Measurements from ENCODE around the gene ADTRP. TPM values are rescaled to one million over a fixed set of nuclear protein-coding genes. Genes with fewer than 3 reads are reported as not detected.

ADTRP gene
- total RNA-seq, 1 donor from 2014 or later = not detected

DNA sequence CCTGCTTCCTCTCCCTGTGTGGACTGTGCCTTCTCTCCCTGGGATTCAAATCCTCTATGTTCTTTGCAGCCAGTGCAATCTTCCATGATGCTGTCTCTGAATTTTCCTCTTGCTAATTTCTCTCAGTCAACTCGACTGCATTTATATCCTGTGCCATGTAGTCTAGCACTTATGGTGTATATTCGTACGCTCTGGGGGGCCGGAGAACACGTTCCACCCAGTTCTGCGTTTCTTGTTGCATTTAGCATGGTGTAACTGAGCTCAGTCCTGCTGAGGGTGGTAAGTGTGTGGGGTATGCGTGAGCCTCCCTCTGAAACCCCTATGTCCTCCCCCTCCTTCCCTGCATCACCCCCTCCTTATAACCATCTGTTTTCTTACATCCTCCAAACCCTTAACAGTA lies 42.0 kb downstream of the ADTRP start:
- Mint-ChIP-seq H3K27ac (ENCODE audit: unreplicated experiment) (no peak overlapping the region), H3K36me3 (ENCODE audit: unreplicated experiment) (no peaks in the 10 kb centered on the region)

DNA sequence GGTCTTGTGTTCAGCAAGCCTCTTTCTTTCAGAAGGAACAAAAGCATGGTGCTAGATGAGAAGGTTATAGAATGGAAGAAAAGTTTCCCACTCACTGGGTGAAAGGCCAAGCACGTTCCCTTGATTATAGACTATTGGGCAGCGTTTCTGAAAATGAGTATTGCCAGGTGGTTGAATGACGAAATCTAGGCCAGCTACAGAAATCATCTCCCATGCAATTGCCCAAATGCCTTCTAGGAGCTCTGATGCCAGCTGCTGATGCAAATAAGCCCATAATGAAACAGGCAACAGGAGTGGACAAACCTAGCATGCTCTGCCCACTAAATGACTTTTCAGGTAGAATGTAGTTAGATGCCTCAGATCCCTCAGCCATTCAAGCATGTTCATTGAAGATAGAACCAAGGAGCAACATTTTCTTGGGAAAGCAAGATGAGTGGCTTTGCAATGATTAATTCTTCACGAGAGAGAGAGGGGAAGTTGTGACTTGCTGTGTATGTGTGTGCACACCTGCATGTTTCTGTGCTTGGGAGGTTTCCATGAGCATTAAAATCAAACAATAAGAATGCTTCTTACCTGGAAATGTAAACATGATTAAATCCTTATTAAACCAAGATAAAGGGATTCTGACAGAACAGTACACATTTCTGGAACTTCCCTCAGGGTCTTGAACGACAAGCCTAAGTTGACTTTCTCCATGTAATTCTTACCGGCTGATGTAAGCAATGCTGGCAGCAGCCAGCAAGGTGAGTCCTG lies 43.6 kb downstream of the ADTRP start:
- DNase-seq (ENCODE audit: extremely low spot score, unreplicated experiment) = no peak
- peaks cover 40% of the 10 kb centered on the region for H3K4me1 Mint-ChIP-seq (ENCODE audit: unreplicated experiment)
- no peaks in the 10 kb centered on the region for H3K36me3 Mint-ChIP-seq (ENCODE audit: unreplicated experiment)
- TF ChIP-seq, protein P1, sequence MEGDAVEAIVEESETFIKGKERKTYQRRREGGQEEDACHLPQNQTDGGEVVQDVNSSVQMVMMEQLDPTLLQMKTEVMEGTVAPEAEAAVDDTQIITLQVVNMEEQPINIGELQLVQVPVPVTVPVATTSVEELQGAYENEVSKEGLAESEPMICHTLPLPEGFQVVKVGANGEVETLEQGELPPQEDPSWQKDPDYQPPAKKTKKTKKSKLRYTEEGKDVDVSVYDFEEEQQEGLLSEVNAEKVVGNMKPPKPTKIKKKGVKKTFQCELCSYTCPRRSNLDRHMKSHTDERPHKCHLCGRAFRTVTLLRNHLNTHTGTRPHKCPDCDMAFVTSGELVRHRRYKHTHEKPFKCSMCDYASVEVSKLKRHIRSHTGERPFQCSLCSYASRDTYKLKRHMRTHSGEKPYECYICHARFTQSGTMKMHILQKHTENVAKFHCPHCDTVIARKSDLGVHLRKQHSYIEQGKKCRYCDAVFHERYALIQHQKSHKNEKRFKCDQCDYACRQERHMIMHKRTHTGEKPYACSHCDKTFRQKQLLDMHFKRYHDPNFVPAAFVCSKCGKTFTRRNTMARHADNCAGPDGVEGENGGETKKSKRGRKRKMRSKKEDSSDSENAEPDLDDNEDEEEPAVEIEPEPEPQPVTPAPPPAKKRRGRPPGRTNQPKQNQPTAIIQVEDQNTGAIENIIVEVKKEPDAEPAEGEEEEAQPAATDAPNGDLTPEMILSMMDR (IDR thresholded peaks at IDR 0.05) = no peak
- H3K4me3 Mint-ChIP-seq (ENCODE audit: unreplicated experiment) = no peak overlapping the region
- no peaks in the 10 kb centered on the region for H3K9me3 Mint-ChIP-seq (ENCODE audit: unreplicated experiment)
- H3K27ac Mint-ChIP-seq (ENCODE audit: unreplicated experiment) = no peak overlapping the region
- H3K27me3 Mint-ChIP-seq (ENCODE audit: unreplicated experiment) = no peaks in the 10 kb centered on the region

More for the DNA sequence above, 42.0 kb downstream of the ADTRP start:
- Mint-ChIP-seq H3K27me3 (ENCODE audit: unreplicated experiment) (no peaks in the 10 kb centered on the region), H3K4me3 (ENCODE audit: unreplicated experiment) (no peak overlapping the region), H3K9me3 (ENCODE audit: unreplicated experiment) (no peaks in the 10 kb centered on the region), H3K4me1 (ENCODE audit: unreplicated experiment) (peaks cover 27% of the 10 kb centered on the region)
- DNase-seq (ENCODE audit: extremely low spot score, unreplicated experiment) = no peak
- TF ChIP-seq, protein P1 (IDR thresholded peaks at IDR 0.05) = no peak

DNA sequence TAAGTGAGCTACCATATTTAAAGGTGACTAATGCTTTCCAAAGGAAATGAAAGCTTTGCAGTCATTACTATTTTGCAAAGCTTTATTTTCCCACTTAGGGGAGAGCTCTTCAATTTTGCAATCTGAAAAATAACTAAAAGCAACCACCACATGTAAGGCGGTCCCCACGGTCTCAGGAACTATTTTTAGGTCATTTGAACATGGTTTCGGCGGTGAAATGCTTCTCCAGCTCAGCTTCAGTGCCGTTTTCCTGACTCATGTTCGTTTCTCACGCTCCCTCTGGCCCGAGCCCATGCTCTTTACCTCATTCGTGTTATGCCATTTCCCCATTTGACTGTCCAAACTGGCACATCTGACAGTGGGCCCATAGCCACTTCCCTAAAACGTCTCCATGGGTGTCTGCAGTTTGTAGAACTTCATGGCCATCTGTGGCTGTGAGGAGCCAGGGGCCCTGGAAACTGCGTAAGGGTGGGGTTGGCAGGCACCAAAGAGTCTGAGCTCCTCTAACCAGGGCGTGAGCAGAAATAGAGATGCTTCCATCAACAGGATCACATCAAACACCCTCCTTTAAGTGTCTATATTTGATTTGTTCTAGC lies 46.5 kb downstream of the ADTRP start:
- Mint-ChIP-seq H3K4me3 (ENCODE audit: unreplicated experiment) (peak overlapping the region; percentile 39), H3K27me3 (ENCODE audit: unreplicated experiment) (no peaks in the 10 kb centered on the region), H3K36me3 (ENCODE audit: unreplicated experiment) (peaks cover 2% of the 10 kb centered on the region), H3K27ac (ENCODE audit: unreplicated experiment) (peak overlapping the region; percentile 98), H3K9me3 (ENCODE audit: unreplicated experiment) (no peaks in the 10 kb centered on the region), H3K4me1 (ENCODE audit: unreplicated experiment) (peaks cover 40% of the 10 kb centered on the region)
- TF ChIP-seq, protein P1 (IDR thresholded peaks at IDR 0.05) = no peak
- DNase-seq (ENCODE audit: extremely low spot score, unreplicated experiment) = peak; percentile 67

DNA sequence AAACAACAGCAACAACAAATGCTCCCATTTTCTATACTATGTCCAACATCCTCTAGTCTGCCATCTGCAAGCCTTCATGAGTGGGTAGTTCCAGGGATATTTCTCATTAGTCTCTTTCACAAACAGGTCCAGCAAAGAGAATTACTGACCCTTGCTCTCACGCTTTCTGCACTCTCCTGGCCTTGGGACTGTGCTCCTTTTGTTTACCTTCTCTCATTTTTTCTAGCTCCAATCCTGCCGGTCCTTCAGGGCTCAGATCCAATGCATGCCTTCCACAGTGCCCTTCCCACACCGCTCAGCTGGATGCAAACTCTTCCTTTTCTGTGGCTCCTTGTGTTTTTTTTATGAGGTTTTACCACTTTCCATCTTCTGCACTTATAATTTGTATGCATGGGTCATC lies 47.2 kb downstream of the ADTRP start:
- peaks cover 37% of the 10 kb centered on the region for H3K4me1 Mint-ChIP-seq (ENCODE audit: unreplicated experiment)
- H3K27ac Mint-ChIP-seq (ENCODE audit: unreplicated experiment) = peak overlapping the region; percentile 98
- TF ChIP-seq, protein P1 (IDR thresholded peaks at IDR 0.05) = no peak
- H3K4me3 Mint-ChIP-seq (ENCODE audit: unreplicated experiment) = peak overlapping the region; percentile 27
- peaks cover 2% of the 10 kb centered on the region for H3K36me3 Mint-ChIP-seq (ENCODE audit: unreplicated experiment)
- no peaks in the 10 kb centered on the region for H3K27me3 Mint-ChIP-seq (ENCODE audit: unreplicated experiment)
- no peak for DNase-seq (ENCODE audit: extremely low spot score, unreplicated experiment)
- no peaks in the 10 kb centered on the region for H3K9me3 Mint-ChIP-seq (ENCODE audit: unreplicated experiment)

DNA sequence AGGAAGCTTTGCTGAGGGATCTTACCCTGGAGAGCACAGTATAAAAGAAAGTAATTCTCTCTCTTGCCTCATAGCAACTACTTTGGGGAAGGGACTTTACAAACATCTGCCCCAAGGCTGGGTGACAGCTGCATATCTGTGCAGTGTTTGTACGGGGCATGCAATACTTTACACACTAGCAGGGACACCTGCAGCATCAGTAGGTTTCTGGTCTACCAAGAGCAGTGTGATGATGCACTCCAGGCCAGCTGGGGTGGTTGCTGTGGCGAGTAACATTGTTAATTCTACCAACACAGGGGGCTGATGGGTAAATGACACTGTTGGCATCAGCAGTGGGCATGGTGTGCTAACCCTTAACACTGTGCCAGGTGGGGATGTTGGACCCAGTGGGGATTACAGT lies 48.0 kb downstream of the ADTRP start:
- Mint-ChIP-seq H3K9me3 (ENCODE audit: unreplicated experiment) (no peaks in the 10 kb centered on the region), H3K36me3 (ENCODE audit: unreplicated experiment) (peaks cover 2% of the 10 kb centered on the region), H3K4me3 (ENCODE audit: unreplicated experiment) (no peak overlapping the region), H3K4me1 (ENCODE audit: unreplicated experiment) (peaks cover 37% of the 10 kb centered on the region), H3K27me3 (ENCODE audit: unreplicated experiment) (no peaks in the 10 kb centered on the region), H3K27ac (ENCODE audit: unreplicated experiment) (no peak overlapping the region)
- DNase-seq (ENCODE audit: extremely low spot score, unreplicated experiment) = peak; percentile 40
- TF ChIP-seq, protein P1 (IDR thresholded peaks at IDR 0.05) = no peak
